Gastroesophageal sphincter (tissue), 4 donors: ENCODE data around the gene LRFN2. TPM values are rescaled to one million over a fixed set of nuclear protein-coding genes. Genes with fewer than 3 reads are reported as not detected.

Experiments
- ATAC-seq: fragments of 150-250 bp; one replicate; pipeline ENCODE4 v1.9.1; 2016; ENCODE audit warnings: mild to moderate bottlenecking, moderate library complexity
- H3K27ac ChIP-seq, 4 donors: fragments of 200-600 bp; sonication (generic) in 3 of 4; 1 replicate in 3 of 4; 2 replicates in 1 of 4; pipeline ENCODE4 v1.5.1; 2016 to 2019
- H3K27me3 ChIP-seq: fragments of 200-600 bp; sonication (generic); one replicate; pipeline ENCODE4 v1.5.1; 2019
- H3K36me3 ChIP-seq, 2 donors: fragments of 200-600 bp; sonication (generic); one replicate each; pipeline ENCODE4 v1.5.1; 2019; ENCODE audit warnings: control low read depth in 1 of 2
- H3K4me1 ChIP-seq, 3 donors: fragments of 200-600 bp; sonication (generic); 1 replicate in 2 of 3; 2 replicates in 1 of 3; pipeline ENCODE4 v1.5.1; 2016 to 2019; ENCODE audit warnings: control low read depth in 2 of 3
- H3K4me3 ChIP-seq, 2 donors: fragments of 200-600 bp; sonication (generic); one replicate each; pipeline ENCODE4 v1.5.1; 2019; ENCODE audit warnings: mild to moderate bottlenecking in 1 of 2, moderate library complexity in 1 of 2
- H3K9me3 ChIP-seq, 3 donors: fragments of 200-600 bp; sonication (generic); one replicate each; pipeline ENCODE4 v1.5.1; 2017 to 2019; ENCODE audit warnings: control low read depth in 2 of 3
- EP300 ChIP-seq: sonication (generic); formaldehyde crosslinking; IDR thresholded peaks from one replicate; pipeline ENCODE4 v1.6.1; 2017; ENCODE audit warnings: antibody characterized with exemption, mild to moderate bottlenecking
- POLR2A ChIP-seq, 2 donors: fragments of 450-650 bp; IDR thresholded peaks; one replicate each; pipeline ENCODE4 v1.6.1; 2017; ENCODE audit warnings: antibody characterized with exemption in 2 of 2, mild to moderate bottlenecking in 2 of 2, moderate library complexity in 1 of 2
- POLR2AphosphoS5 ChIP-seq: sonication (generic); formaldehyde crosslinking; IDR thresholded peaks from one replicate; pipeline ENCODE4 v1.6.1; 2017; ENCODE audit warnings: antibody characterized with exemption
- WGBS, 2 donors: methylation state at CpG; one replicate each; pipeline ENCODE4 v1.1.5; 2018; ENCODE audit warnings: low coverage in 1 of 2; 5-methylcytosine and 5-hydroxymethylcytosine counted together
- total RNA-seq, 4 donors: library from RNA; depleted of rRNA; stranded (reverse); fragments of >200 nt; gene quantifications; one replicate each; pipeline ENCODE4 v1.1.0, GENCODE V29; 2016
- TF ChIP-seq, protein P1 (sequence below), 4 experiments: fragments of 200-600 bp in 2 of 4; fragments of 450-650 bp in 2 of 4; sonication (generic) in 1 of 4; IDR thresholded peaks; one replicate each; pipeline ENCODE4 v1.5.1; 2017 to 2019; ENCODE audit warnings: antibody characterized with exemption in 4 of 4, mild to moderate bottlenecking in 2 of 4, moderate library complexity in 2 of 4

LRFN2 gene
- total RNA-seq, 4 donors from 2014 or later, result 0.13 TPM; not detected in 3

DNA sequence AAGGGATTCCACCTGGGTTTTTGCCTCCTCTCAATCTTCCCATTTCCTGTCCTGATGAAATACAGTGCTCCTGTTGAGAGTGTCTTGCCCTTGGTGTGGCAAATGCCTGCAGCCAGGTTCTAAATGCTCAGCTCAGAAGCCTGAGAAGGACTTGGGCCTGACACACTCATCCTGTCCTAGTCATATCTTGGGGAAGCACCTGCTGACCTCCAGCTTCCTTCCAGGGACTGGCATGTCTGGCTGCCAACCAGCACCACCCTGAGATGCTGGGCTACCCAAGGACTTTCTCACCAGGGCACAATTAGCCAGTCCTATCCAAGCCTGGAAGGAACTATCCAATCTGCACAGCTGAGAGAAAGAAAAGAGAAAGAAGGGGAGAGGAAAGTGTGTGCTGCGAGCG, 43.4 kb downstream of the LRFN2 start:
- peaks cover 8% of the 10 kb centered on the region for H3K27me3 ChIP-seq
- H3K27ac ChIP-seq, result no peak overlapping the region
- WGBS, 2 donors, result no CpG with 5 or more reads among the region's 2 CpGs
- no peaks in the 10 kb centered on the region for H3K4me1 ChIP-seq
- no peak overlapping the region for H3K4me3 ChIP-seq
- H3K36me3 ChIP-seq, result no peaks in the 10 kb centered on the region
- no peaks in the 10 kb centered on the region for H3K9me3 ChIP-seq
- no peak for TF ChIP-seq POLR2AphosphoS5
- no peak for TF ChIP-seq POLR2A (IDR thresholded peaks at IDR 0.05)
- no peak for TF ChIP-seq EP300
- TF ChIP-seq, protein P1, sequence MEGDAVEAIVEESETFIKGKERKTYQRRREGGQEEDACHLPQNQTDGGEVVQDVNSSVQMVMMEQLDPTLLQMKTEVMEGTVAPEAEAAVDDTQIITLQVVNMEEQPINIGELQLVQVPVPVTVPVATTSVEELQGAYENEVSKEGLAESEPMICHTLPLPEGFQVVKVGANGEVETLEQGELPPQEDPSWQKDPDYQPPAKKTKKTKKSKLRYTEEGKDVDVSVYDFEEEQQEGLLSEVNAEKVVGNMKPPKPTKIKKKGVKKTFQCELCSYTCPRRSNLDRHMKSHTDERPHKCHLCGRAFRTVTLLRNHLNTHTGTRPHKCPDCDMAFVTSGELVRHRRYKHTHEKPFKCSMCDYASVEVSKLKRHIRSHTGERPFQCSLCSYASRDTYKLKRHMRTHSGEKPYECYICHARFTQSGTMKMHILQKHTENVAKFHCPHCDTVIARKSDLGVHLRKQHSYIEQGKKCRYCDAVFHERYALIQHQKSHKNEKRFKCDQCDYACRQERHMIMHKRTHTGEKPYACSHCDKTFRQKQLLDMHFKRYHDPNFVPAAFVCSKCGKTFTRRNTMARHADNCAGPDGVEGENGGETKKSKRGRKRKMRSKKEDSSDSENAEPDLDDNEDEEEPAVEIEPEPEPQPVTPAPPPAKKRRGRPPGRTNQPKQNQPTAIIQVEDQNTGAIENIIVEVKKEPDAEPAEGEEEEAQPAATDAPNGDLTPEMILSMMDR (IDR thresholded peaks at IDR 0.05), result no peak
- ATAC-seq, result no peak

DNA sequence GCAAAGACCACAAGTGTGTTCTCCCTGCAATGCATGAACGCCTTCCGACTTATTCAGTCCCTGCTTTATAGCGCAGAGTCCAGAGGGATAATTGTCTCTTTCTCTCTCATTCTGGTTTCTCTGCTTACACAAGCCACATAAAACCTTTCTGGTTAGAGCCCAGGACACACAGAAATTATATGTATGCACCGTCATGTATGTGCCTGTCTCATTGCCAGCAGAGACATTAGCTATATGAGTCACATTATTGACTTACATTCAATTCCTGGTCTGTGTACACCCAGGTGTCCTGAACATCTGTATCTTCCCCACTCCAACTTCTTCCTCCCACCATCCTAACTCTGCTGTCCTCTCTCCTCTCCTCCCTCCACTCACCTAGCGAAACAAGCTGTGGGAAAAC, 44.0 kb downstream of the LRFN2 start:
- H3K36me3 ChIP-seq, result no peaks in the 10 kb centered on the region
- peaks cover 8% of the 10 kb centered on the region for H3K27me3 ChIP-seq
- no peaks in the 10 kb centered on the region for H3K9me3 ChIP-seq
- 51 to 76% methylated on average over 5 of the region's 5 CpGs for whole genome bisulfite sequencing, 2 donors
- no peak for TF ChIP-seq EP300
- TF ChIP-seq, protein P1 (IDR thresholded peaks at IDR 0.05), result no peak
- no peak for TF ChIP-seq POLR2AphosphoS5
- TF ChIP-seq POLR2A (IDR thresholded peaks at IDR 0.05), result no peak
- H3K27ac ChIP-seq, result no peak overlapping the region
- H3K4me1 ChIP-seq, result no peaks in the 10 kb centered on the region
- no peak for ATAC-seq
- no peak overlapping the region for H3K4me3 ChIP-seq

GRCh38 chr6:40542175-40542764, 44.9 kb downstream of the LRFN2 start:
- no peak overlapping the region for H3K27ac ChIP-seq
- TF ChIP-seq POLR2A (IDR thresholded peaks at IDR 0.05) (no peak), EP300 (no peak), POLR2AphosphoS5 (no peak)
- TF ChIP-seq, protein P1 (IDR thresholded peaks at IDR 0.05), result no peak
- H3K9me3 ChIP-seq, result no peaks in the 10 kb centered on the region
- WGBS, 2 donors, result 40 to 100% methylated on average over 1 to 2 of the region's 5 CpGs
- H3K27me3 ChIP-seq, result peaks cover 8% of the 10 kb centered on the region
- no peak overlapping the region for H3K4me3 ChIP-seq
- no peaks in the 10 kb centered on the region for H3K36me3 ChIP-seq
- no peak for ATAC-seq
- no peaks in the 10 kb centered on the region for H3K4me1 ChIP-seq

DNA sequence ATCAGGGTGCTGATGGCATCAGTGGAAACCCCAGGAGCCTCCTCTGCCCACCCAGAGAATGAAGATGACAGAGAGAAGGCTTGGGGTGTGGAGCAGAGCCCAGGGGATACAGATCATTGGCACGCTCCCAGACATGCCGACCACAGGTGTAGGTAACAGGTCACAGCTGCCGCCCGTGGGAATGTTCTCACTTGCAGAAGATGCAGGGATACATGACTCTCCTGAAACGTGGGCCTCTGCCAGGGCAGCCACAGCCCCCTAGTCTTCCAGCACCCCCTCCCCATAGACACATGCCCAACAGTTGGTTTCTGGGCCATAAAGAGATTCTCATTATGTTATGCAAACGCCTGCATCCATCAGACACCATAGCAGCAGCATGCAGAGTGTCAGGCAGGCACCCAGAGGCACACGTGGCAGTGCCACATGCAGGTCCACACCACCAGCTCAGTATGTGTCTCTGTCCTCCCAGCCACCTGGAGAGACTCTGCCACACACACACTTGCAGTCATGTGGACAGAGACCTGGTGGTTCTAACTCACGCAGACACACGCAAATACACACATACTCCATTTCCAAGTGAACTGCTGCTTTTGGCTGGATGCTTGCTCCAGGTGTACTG, 45.5 kb downstream of the LRFN2 start:
- ATAC-seq, result no peak
- Histone ChIP-seq H3K9me3 (no peaks in the 10 kb centered on the region), H3K4me1 (no peaks in the 10 kb centered on the region), H3K36me3 (no peaks in the 10 kb centered on the region), H3K27ac (no peak overlapping the region), H3K4me3 (no peak overlapping the region), H3K27me3 (peaks cover 8% of the 10 kb centered on the region)
- TF ChIP-seq POLR2AphosphoS5 (no peak), EP300 (no peak), POLR2A (IDR thresholded peaks at IDR 0.05) (no peak)
- TF ChIP-seq, protein P1 (IDR thresholded peaks at IDR 0.05), result no peak
- 72 to 80% methylated on average over 2 to 4 of the region's 9 CpGs for WGBS, 2 donors

GRCh38 chr6:40540790-40541189, 46.4 kb downstream of the LRFN2 start:
- no peak for ATAC-seq
- H3K9me3 ChIP-seq, result no peaks in the 10 kb centered on the region
- peaks cover 8% of the 10 kb centered on the region for H3K27me3 ChIP-seq
- TF ChIP-seq EP300, result no peak
- WGBS, 2 donors, result no CpG with 5 or more reads among the region's 6 CpGs
- no peaks in the 10 kb centered on the region for H3K4me1 ChIP-seq
- H3K27ac ChIP-seq, result no peak overlapping the region
- no peak overlapping the region for H3K4me3 ChIP-seq
- no peaks in the 10 kb centered on the region for H3K36me3 ChIP-seq
